GM19351 (cell line): Measurements from ENCODE around the gene ZNF592.
A peak's percentile ranks its signal among the peaks of the same experiment; 100 is the strongest.

Experiments
- ATAC-seq: cut with Tn5 transposase; IDR thresholded peaks from one replicate; pipeline ENCODE4 v1.9.1; 2021; ENCODE audit warnings: mild to moderate bottlenecking, moderate library complexity; ENCODE audit not compliant: unreplicated experiment

Gene ZNF592, protein sequence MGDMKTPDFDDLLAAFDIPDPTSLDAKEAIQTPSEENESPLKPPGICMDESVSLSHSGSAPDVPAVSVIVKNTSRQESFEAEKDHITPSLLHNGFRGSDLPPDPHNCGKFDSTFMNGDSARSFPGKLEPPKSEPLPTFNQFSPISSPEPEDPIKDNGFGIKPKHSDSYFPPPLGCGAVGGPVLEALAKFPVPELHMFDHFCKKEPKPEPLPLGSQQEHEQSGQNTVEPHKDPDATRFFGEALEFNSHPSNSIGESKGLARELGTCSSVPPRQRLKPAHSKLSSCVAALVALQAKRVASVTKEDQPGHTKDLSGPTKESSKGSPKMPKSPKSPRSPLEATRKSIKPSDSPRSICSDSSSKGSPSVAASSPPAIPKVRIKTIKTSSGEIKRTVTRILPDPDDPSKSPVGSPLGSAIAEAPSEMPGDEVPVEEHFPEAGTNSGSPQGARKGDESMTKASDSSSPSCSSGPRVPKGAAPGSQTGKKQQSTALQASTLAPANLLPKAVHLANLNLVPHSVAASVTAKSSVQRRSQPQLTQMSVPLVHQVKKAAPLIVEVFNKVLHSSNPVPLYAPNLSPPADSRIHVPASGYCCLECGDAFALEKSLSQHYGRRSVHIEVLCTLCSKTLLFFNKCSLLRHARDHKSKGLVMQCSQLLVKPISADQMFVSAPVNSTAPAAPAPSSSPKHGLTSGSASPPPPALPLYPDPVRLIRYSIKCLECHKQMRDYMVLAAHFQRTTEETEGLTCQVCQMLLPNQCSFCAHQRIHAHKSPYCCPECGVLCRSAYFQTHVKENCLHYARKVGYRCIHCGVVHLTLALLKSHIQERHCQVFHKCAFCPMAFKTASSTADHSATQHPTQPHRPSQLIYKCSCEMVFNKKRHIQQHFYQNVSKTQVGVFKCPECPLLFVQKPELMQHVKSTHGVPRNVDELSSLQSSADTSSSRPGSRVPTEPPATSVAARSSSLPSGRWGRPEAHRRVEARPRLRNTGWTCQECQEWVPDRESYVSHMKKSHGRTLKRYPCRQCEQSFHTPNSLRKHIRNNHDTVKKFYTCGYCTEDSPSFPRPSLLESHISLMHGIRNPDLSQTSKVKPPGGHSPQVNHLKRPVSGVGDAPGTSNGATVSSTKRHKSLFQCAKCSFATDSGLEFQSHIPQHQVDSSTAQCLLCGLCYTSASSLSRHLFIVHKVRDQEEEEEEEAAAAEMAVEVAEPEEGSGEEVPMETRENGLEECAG (N-terminal part only)

DNA sequence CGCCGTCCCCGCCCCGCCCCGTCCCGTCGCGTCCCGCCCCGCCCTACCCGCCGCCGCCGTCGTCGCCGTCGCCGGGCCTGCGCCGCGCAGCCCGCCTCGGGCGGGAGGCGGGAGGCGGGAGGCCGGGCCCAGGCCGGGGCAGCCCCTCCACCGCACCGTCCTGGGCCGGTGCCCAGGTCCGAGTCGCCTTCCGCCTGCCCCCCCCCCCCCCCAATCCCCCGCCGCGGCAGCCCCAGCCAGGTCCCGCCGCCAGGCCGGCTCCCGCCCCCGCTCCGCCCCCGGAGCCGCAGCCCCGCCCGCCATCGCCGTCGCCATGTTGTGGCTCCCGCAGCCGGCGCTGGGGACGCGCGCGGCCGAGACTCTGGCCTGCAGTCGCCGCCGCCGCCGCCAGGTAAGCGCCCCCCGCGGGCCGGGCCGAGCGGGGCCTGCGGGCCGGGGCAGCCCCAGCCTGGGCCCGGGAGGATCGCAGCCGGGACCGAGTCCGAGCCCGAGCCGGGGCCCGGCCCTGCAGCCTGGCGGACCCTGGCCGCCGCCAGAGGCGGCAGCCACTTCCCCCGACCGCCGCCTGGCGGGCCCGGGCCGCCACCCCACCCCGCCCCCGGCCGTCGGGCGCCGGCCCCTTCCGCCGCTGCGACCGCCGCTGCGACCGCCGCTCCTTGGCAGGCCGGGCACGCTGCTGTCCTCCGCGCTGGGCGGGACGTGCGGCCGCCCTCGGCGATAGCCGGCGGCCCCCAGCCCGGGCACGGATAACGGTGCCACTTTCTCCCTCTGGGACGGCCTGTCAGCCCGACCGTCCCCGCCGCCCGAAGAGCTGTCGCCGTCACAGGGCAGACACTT, at the start of gene ZNF592:
TSS of gene ZNF592 (plus strand) at position 319 of the 837 bp plus-strand sequence. CDS start 34,084 bp downstream, outside the sequence.
- peak; percentile 51 for ATAC-seq

DNA sequence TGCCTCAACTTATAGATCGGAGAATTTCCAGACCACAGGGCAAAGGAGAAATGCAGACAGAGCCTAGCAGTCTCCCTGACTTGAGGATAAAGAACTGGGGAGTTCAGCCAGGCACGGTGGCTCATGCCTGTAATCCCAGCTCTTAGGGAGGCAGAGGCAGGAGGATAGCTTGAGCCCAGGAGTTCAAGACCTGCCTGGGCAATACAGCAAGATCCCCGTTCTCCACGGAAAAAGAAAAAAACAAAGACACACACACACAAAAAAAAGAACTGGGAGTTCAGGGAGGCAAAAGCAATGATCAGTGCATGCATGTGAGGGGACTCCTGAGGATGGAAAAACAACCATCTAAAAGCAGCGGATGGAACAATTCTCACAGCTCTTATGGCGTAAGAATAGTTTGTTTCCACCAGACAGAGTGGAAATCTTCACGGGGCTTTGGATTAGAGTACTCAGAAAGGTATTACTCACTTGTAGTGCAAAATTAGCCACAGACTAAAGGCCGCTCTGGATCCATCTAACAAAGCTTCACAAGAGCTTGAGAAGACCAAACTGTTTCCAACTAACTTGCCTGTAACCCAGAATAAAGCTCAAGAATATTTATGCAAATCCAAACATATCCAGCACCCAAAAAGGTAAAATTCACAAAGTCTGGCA, 48.7 kb upstream of the ZNF592 start:
- no peak for ATAC-seq

DNA sequence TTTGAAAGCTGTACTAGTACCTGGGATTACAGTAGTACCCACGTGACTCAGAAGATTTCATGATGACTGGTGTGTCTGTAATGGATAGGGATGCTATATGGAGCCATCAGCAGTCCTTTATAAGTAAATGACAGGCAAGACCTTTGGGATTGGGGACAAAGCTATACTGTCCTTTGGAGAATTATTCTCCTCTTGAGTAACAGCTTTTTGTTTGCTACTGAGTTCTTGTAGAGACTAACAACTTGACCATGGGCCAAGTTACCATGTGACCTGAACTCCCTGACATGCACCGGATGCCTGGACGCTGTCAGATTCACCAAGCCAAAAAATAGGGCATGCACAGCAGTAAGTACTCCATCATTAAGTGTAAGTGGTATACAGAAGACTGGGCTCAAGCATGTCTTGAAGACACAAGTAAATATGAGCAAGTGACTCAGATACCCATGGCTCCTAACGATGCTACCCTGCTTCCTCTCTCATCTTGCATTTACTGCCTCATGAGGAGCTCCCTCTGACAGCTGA, 45.4 kb upstream of the ZNF592 start:
- ATAC-seq = no peak

DNA sequence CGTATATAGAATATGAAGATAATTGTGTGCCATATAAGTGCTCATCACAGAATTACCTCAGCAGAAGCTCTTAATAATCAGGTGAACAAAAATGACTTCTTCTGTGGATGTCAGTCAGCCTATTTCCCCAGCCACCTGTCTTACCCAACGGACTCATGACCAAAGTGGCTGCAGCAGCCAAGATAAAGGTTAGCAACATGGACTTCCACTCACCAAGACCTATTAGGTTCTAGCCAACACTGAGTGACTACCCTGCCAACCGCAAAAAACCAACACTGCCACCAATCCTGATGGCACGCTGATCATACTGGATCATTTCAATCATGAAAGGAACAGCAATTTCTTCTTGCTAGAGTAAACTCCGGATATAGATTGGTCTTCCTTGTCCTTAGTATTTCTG, 44.6 kb upstream of the ZNF592 start:
- no peak for ATAC-seq

DNA sequence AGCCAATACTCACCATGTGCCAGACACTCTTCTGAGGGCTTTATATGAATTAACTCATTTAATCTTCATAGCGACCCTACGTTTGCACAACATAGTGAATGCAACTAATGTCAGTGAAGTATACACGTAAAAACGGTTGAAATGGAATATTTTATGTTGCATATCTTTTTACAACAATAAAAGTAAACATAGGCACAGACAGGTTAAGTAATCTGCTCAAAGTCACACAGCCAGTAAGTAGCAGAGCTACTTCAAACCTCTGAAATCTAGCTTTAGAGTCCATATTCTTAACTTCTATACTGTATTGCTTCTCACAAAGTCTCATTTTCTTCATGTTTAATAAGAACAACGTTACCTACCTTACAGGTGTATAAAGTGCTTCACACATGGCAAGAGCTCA, 34.0 kb upstream of the ZNF592 start:
- no peak for ATAC-seq

DNA sequence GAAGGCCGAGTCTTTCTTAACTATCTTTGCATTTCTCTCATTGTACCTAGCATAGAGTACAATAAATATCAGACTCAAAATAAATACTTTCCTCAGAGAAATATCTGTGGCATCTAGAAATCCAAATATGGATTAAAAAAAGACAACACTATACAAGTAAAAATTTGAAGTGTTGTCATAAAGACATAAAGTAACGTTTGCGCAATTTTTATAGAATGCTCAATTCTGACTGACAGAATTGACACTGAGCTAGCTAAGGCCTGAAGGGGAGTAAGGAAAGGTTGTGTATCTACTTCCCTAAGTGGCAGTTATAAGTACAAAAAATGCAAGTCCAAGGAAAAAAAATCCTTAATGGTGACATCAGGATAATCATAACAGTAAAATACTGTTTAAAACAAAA, 33.6 kb upstream of the ZNF592 start:
- ATAC-seq = no peak

DNA sequence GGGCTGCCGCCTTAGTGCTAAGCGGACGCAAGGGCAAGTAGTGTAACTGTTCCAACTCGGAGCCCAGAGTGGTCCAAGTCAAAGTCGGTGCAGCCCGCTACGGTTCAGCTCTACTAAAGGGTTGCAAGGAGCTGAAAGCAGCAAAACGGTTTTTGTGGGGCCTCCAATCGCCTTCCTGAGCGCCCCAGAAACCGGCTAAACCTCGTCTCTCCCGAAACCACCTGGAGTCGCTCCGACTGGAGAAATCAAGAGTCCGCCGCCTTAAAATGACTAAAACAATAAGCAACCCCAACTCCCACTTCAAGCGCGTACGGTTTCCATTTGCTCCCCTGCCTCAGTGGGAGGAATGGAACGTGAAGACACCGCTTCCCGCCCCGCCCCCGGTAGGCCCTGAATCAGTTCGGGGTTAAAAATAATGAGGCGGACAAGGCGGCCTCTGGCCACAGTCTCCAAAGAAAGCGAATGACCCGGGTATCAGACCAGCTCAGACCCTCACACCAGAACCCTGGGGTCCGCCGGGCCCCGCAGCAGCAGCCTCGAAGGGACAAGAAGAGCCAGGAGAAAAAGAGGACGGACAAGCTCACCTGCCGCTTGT, 32.9 kb upstream of the ZNF592 start:
- ATAC-seq = peak; percentile 8

DNA sequence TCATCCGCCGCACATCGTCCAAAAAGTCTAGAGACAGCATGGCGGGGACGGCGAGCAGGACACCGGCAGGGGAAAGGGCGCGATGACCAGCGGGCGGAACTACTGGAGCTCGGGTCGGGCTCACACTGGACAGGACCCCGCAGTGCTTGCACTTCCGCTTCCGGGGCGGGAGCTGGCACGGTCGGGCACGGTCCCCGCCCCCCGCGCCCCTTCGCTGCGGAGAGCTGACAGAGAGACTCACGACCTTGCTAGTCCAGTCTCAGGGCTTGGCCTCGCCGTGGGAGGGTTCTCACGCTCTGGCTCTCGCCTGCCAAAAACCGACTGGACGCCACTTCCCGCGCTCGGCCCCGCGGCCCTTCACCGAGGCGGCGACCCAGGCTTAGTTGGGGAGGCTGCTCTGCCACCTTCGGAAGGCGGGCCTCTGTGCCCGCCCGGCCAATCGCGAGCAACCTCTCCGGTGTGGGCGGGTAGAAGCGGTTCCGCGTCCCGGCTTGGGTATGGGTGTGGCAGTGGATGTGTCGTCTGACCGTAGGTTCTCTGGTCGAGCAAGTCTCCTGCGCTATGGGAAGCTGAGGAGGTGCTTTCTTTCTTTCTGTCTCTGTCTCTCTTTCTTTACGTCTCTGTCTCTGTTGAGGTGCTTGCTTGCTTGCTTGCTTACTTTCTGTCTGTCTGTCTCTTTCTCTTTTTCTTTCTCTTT, 32.2 kb upstream of the ZNF592 start, which contains the start of gene SEC11A:
TSS of gene SEC11A (minus strand) at position 104 of the 697 bp plus-strand sequence. CDS start at position 40, 64 bp downstream.
- peak; percentile 90 for ATAC-seq

DNA sequence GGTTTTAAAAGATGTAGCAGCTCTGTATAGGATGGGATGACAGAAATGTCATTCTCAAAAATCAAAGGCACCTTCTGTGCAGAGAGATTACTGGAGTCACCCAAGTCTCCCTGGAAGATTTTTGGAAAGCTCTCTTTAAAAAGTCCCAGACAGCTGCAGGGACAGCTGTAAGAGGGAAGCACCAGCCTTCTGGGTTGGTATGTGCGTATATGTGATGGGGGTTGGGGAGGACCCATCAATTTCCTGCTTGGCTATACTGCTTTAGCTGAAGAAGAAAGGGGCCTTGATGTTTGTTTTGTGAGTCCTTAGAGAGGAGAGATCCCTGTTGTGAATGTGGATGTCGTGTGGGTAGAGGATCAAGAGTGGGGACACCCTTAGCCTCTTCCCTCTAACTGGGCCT, 27.0 kb upstream of the ZNF592 start:
- no peak for ATAC-seq

DNA sequence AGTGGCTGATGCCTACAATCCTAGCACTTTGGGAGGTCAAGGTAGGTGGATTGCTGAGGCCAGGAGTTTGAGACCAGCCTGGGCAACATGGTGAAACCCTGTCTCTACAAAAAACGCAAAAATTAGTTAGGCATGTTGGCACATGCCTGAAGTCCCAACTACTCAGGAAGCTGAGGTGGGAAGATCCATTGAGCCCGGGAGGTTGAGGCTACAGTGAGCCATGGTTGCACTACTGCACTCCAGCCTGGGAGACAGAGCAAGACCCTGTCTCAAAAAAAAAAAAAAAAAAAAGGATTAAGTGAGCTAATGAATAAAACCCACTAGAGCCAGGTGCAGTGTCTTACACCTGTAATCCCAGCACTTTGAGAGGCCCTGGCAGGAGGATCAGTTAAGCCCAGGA, 25.8 kb upstream of the ZNF592 start:
- no peak for ATAC-seq

DNA sequence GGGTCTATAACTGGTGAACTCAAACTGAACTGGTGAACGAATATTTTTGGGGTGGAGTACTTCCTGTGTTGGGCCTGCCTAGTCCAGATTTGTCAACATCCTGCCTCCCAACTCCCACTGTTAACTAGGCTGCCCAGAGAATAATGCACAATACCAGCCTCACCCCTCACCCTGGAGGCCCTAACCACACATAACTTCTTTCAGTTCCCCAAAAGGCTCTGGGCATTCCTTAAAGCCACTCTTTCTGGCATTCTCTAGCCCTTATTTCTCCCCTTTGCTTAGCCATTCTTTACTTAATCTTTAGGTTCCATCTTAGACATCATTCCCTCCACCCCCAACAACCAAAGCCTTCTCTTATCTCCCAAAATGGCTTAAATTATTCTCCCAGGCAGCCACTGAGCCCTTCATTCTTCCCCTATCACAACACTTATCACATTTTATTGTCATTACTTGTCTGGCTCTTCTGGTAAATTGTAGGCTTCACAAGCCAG, 23.3 kb upstream of the ZNF592 start:
- peak; percentile 50 for ATAC-seq

DNA sequence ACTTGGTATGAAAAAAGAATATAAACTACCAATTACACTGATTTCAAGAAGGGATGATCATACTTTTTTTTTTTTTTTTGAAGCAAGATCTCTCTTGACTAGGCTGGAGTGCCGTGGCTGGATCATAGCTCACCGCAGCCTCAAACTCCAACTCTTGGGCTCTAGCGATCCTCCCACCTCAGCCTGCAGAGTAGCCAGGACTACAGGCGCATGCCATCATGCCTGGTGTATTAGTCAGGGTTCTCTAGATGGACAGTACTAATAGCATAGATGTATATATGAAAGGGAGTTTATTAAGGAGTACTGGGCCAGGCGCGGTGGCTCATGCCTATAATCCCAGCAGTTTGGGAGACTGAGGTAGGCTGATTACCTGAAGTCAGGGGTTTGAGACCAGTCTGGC, 21.0 kb upstream of the ZNF592 start:
- ATAC-seq = no peak

DNA sequence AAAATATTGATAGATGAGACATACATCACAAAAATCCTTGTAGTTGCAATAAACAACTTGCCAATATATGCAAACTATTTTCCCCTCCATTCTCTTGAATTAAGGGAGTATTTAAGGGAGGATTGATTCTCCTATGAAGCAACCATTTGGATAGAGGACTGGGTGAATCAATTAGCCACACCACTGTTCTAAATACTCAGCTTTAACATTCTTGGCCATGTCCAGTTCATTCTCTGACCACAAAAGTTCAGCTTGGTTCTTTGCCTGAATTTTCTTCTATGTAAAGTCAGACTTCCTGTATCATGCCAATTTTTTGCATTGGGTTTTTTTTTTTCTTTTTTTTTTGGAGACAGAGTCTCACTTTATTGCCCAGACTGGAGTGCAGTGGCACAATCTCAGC, 16.6 kb upstream of the ZNF592 start:
- ATAC-seq = no peak

DNA sequence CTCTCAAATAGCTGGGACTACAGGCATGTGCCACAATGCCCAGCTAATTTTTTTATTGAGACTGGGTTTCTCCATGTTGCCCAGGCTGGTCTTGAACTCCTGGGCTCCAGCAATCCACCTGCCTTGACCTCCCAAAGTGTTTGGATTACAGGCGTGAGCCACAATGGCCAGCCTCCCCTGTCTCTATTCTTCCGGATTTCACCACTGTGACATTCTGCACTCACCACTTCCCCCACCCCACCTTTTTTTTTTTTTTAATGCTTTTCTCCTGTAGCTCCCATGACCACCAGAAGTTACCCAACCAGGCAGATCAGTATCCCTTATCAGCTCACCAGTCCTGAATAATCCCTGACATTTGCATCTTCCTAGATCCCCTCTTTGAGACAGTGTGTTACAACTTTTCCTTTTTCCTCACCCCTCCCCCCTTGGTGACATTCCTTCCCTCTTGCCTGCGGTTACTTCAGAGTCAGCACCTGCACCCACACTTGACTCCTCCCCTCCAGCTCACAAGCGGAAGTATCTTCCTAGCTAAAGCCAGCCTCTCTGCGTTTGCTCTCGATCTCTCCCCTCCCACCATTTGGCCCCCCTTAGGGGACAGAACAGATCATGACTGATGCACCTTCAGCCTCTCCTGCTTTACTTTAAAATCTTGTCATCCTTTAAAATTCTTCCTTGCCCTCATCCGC, 13.5 kb upstream of the ZNF592 start:
- peak; percentile 65 for ATAC-seq

DNA sequence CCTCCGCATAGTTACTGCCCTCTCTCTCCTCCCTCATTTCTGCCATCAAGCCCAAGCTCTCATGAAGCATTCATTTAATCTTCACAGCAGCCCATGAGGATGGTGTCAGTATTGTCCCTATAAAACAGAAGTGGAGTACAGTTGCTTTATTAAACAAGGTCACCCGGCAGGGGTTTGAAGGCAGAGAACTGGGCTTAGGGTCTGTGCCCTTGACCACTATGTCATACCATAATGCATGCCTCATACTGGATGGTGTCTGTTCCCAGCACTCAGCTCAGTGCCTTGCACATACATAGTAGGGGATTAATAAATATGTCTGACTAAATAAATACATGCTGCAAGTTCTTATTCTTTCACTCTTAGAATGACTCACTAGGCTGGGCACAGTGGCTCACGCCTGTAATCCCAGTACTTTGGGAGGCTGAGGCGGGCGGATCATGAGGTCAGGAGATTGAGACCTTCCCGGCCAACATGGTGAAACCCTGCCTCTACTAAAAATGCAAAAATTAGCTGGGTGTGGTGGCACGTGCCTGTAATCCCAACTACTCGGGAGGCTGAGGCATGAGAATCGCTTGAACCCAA, 12.8 kb upstream of the ZNF592 start:
- peak; percentile 44 for ATAC-seq

DNA sequence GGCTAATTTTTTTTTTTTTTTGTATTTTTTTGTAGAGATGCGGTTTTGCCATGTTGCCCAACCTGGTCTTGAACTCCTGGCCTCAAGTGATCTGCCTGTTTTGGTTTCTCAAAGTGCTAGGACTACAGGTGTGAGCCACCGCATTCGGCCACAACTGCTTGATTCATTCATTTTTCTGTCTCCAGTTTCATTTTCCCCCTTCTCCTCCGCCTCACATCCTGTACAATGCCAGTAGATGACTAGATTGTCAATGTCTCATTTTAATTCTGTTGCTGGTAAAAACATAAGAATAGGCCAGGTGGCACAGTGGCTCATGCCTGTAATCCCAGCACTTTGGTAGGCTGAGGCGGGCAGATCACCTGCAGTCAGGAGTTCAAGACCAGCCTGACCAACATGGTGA, 12.0 kb upstream of the ZNF592 start:
- peak; percentile 67 for ATAC-seq

DNA sequence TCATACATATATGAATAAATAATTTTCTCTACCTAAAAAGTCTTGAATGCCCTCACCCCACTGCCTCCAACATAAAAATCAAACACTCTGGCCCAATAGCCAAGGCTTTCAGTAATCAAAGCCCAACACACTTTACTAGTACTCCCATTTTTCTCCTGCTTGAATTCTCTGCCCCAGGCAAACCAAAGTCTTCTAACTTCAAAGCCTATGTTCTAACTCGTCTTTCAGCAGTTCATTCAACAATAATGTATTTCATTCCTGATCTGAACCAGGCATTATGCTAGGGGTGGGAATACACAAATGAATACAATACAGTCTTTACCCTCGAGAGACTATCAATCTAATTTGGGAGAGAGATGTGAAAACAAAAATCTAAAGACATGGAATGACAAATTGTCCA, 11.4 kb upstream of the ZNF592 start:
- ATAC-seq = no peak
